Urinary bladder (tissue), 4 donors: ENCODE data around the gene VDR. TPM values are rescaled to one million over a fixed set of nuclear protein-coding genes. Genes with fewer than 3 reads are reported as not detected.

Experiments
- DNase-seq: peaks from one replicate; pipeline ENCODE4 v3.0.0-alpha.2; 2015; ENCODE audit errors: extremely low spot score
- H3K27ac ChIP-seq: one replicate; pipeline ENCODE4 v1.5.1; 2013; ENCODE audit warnings: low read depth, mild to moderate bottlenecking, moderate library complexity
- H3K36me3 ChIP-seq: one replicate; pipeline ENCODE4 v1.6.1; 2013; ENCODE audit warnings: mild to moderate bottlenecking, moderate library complexity; ENCODE audit not compliant: insufficient read depth
- H3K4me1 ChIP-seq: one replicate; pipeline ENCODE4 v1.6.1; 2013; ENCODE audit warnings: mild to moderate bottlenecking, moderate library complexity; ENCODE audit not compliant: insufficient read depth
- H3K4me3 ChIP-seq: one replicate; pipeline ENCODE4 v1.5.1; 2013; ENCODE audit warnings: low read depth, low read length
- WGBS: extraction: QIAGEN DNeasy Blood & Tissue Kit; methylation state at CpG from one replicate; pipeline ENCODE4 v1.1.7; 2013; 5-methylcytosine and 5-hydroxymethylcytosine counted together
- polyA plus RNA-seq: library from polyadenylated mRNA; stranded (reverse); fragments of 200-250 nt; gene quantifications from one replicate; pipeline ENCODE4 v1.2.3, GENCODE V29; 2013
- total RNA-seq: library from RNA; depleted of rRNA; stranded (reverse); fragments of >200 nt; gene quantifications from one replicate; pipeline ENCODE4 v1.2.3, GENCODE V29; 2014
- donor health status: healthy with polysubstance abuse.
- donor health status: healthy.

Gene VDR
- total RNA-seq (0.79 TPM), polyA plus RNA-seq (3.7 TPM)

DNA sequence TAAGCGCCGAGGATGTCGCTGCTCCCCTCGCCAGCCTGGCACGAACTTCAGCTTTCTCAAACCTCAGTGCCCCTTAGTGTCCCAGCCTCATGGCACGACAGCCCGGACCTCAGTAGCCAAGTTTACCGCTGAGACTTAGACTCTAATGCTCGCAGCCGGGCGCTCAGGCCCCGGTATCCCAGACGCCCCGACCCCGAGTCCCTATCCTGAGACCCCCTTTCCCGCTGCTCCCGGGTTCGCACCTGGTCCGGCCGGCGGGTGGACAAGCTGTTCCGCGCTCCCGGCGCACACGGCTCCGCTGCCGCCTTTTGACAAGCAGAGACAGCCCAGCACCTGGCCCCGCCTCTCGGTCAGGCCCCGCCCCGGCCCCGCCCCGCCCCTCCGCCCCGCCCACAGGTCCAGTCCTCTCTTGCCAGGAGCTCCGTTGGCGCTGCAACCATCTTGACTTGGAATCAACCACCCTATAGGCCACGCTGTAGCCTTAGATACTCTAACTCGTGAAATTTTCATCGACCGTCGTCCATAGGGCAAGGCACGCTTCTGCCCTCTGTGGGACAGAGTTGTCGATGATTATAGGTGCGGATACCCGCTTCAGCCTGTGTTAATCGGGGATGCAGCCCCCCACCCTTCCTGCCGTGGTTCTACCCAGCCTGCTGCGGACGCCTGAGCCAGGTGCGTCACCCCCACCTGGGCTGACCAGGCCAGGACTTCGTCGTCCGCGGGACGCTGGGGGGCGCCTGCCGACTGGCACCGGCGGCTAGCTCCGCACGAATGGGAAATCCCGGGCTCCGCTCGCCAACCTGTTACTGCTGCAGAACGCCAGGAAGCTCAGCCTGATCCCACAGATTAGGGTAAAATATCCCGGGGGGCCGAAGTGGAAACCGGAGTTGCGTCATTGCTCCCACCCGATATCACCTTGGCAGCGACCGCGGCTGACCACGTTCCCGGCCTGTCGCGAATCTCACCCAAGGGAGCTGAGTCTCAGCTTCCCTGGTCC, at the start of gene VDR:
Gene VDR, minus strand, starts transcription at position 282 of the 997 bp plus-strand sequence. CDS start 25,881 bp downstream, outside the sequence.
- peak; percentile 29 for DNase-seq
- Histone ChIP-seq H3K27ac (peak within 1 kb of the TSS; percentile 34), H3K36me3 (no peaks in the 10 kb centered on the region), H3K4me1 (no peaks in the 10 kb centered on the region), H3K4me3 (peak within 1 kb of the TSS; percentile 47)
- WGBS, result under 1% methylated on average over 79 of the region's 79 CpGs

- Histone ChIP-seq H3K4me1 (no peaks in the 10 kb centered on the region), H3K36me3 (no peaks in the 10 kb centered on the region), H3K4me3 (no peak overlapping the region), H3K27ac (no peak overlapping the region)
- no peak for DNase-seq
- 84% methylated on average over 8 of the region's 8 CpGs for WGBS
Measured at GRCh38 chr12:47954058-47954457, 49.3 kb upstream of the VDR start.

DNA sequence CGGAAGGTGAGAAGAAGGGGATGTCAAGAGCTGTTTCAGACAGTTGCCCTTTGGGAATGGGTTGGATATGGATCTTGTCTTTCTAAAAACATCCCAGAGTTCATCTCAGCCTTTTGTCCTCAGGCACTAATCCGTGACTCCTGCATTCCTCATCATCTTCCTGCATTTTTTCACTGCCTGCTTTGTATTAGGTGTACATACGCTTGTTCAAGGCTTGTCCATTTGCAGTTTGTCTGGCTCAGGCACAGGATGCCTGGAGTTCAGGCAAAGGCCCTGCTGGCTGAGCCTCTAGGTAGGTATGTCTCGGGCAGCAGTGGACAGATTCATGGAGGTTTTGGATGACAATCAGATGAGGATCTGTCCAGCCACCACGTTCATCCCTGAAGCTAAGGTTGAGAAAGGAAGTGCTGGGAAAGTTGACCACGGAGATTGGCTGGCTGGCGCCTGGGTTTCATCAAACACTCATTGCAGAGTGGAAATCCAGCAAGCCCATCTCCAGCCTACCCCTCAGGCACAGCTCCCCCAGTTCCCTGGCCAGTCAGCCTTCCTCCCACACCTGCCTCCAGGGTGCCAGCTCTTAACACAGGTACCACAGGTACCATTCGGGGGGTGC, 46.2 kb upstream of the VDR start:
- H3K4me3 ChIP-seq, result no peak overlapping the region
- no peaks in the 10 kb centered on the region for H3K36me3 ChIP-seq
- 79% methylated on average over 8 of the region's 8 CpGs for WGBS
- no peak overlapping the region for H3K27ac ChIP-seq
- no peak for DNase-seq
- no peaks in the 10 kb centered on the region for H3K4me1 ChIP-seq

DNA sequence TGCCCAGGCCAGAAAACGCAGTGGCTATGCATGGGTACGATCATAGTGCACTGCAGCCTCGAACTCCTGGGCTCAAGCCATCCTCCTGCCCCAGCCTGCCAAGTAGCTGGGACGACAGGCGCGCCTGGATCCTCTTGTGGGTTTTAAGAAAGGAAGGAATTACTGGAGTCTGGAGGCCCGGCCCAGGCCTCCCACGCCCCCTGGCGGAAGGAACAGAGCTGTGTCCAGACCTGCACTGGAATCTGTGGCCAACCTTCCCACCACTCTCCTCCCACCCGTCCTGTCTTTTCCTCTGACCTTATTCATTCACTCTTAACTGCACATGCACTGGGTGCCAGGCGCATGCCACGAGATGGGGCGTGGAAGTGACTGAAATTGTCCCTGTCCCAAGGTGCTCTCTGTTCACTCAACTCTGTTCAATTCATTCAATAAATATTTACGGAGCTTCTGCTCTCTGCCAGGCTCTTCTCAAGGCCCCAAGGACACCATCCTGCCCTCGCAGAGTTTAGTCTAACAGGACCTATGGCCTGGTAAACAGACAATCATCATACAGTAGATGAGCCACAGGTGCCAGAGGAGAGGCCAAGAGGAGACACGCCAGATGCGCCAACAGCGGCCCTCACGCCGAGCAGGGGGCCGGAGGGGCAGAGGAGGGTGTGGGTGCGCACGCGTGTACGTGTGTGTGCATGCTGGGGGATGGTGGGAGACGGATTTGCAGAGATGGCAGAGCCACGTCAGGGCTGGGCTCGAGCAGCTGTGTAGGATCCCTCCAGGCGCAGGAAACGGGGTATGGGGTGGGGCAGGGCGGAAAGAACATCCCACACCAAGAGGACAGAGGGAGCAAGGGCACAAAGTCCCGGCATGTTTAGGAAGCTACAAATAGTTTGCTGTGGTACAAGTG, 44.9 kb upstream of the VDR start:
- no peak overlapping the region for H3K27ac ChIP-seq
- WGBS, result 61% methylated on average over 32 of the region's 32 CpGs
- DNase-seq, result no peak

GRCh38 chr12:47947341-47947740, 42.5 kb upstream of the VDR start:
- no peak overlapping the region for H3K27ac ChIP-seq
- no peak overlapping the region for H3K4me3 ChIP-seq
- no peaks in the 10 kb centered on the region for H3K36me3 ChIP-seq
- 58% methylated on average over 12 of the region's 12 CpGs for WGBS
- no peaks in the 10 kb centered on the region for H3K4me1 ChIP-seq
- DNase-seq, result no peak

More for the DNA sequence above, 44.9 kb upstream of the VDR start:
- Histone ChIP-seq H3K4me3 (no peak overlapping the region), H3K4me1 (no peaks in the 10 kb centered on the region), H3K36me3 (no peaks in the 10 kb centered on the region)

- Histone ChIP-seq H3K27ac (no peak overlapping the region), H3K36me3 (no peaks in the 10 kb centered on the region), H3K4me1 (no peaks in the 10 kb centered on the region), H3K4me3 (no peak overlapping the region)
- WGBS, result 74% methylated on average over 27 of the region's 27 CpGs
- no peak for DNase-seq
Measured at GRCh38 chr12:47946413-47947323, 41.9 kb upstream of the VDR start.

- Histone ChIP-seq H3K4me3 (no peak overlapping the region), H3K27ac (no peak overlapping the region), H3K4me1 (no peaks in the 10 kb centered on the region), H3K36me3 (no peaks in the 10 kb centered on the region)
- no peak for DNase-seq
- 71% methylated on average over 1 of the region's 1 CpG for WGBS
Measured at GRCh38 chr12:47945341-47945728, 40.5 kb upstream of the VDR start.

DNA sequence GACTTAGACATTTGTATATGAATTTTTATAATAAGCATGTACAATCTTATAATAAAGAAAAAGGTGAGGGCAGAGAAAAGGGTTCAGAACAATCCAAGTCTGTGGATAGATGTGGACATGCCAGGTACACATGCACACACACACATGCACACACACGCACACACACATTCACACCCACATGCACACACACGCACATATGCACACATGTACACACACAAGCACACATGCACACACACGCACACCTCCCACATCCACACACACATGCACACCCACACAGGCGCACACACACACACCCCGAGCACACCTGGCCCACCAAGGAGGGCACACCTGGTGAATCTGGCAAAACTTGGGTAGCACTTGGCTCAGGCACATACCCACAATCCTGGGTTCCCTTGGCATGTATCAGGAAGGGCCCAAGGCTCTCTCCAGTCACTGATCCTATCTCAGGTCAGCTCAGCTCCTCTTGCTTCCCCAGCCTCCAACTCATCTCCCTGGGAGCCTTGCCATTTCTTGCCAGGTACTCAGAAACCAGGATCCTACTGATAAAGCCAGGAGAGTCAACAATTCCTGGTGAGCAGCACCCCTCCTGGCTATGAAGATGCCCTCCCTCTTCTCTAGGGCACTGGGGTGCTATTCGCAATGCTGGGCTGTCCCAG, 40.0 kb upstream of the VDR start:
- no peak for DNase-seq
- no peaks in the 10 kb centered on the region for H3K36me3 ChIP-seq
- H3K4me3 ChIP-seq, result no peak overlapping the region
- no peaks in the 10 kb centered on the region for H3K4me1 ChIP-seq
- H3K27ac ChIP-seq, result no peak overlapping the region
- 93% methylated on average over 6 of the region's 6 CpGs for WGBS

GRCh38 chr12:47943623-47944340, 39.0 kb upstream of the VDR start:
- Histone ChIP-seq H3K4me3 (no peak overlapping the region), H3K36me3 (no peaks in the 10 kb centered on the region), H3K27ac (no peak overlapping the region), H3K4me1 (no peaks in the 10 kb centered on the region)
- 76% methylated on average over 12 of the region's 12 CpGs for whole genome bisulfite sequencing
- no peak for DNase-seq

DNA sequence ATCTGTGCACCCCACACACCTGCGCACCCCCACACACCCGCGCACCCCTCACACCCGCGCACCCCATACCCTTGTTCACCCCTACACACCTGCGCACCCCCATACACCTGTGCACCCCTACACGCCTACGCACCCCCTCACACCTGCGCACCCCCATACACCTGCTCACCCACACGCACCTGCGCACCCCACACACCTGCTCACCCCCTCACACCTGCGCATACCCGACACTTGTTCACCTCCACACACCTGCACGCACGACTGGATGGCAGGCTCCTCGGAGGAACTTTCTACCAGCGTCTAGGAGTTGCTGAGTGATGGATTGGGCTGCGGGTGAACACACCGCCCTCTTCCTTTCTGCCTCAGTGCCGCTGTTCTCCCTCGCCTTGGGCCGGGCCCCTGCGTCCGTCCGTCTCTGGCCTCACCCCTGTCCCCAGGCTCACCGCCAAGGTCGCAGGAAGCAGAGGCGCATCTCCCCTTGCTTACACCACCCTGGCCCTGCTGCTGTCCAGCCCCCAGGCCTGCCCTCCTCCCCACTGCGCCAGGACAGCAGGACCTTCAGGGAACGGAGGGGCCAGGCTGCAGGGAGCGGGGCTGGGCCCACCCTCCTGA, 37.9 kb upstream of the VDR start:
- no peaks in the 10 kb centered on the region for H3K36me3 ChIP-seq
- whole genome bisulfite sequencing, result 61% methylated on average over 31 of the region's 31 CpGs
- no peak overlapping the region for H3K4me3 ChIP-seq
- DNase-seq, result no peak
- no peaks in the 10 kb centered on the region for H3K4me1 ChIP-seq
- no peak overlapping the region for H3K27ac ChIP-seq

DNA sequence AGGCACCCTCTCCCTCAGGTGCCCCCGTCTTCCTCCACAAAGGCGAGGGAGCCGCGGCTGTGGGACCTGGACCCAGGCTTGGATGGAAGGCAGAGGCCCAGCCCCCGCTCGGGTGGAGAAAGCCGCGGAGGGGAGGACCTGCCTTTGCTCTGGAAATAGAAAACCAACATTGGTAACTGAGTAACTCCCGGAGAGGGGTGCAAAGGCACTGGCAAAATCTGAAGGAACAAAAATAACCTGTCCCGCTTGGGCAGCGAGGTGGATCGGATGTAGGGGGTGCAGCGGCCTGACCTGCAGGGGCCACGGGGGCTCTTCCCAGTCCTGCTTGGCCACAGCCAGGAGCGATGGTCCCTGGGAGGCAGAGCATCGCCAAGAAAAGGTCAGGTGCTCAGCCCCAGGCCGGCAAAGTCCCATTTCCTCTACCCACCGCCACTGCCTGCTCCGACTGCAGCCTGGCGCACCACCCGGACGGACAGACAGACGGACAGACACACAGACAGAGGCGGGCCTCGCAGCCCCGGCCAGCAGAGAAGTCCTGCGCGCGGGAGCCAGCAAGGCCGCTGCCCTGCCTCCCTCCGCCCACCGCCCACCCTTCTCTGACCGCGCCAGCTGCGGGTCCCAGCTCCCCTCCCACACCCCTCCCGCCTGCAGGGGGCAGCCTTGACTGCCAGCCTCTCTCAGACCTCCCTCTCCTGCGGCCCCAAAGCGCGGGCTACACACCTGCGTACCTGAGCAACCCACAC, 37.2 kb upstream of the VDR start:
- Histone ChIP-seq H3K4me1 (no peaks in the 10 kb centered on the region), H3K27ac (no peak overlapping the region), H3K4me3 (no peak overlapping the region), H3K36me3 (no peaks in the 10 kb centered on the region)
- 36% methylated on average over 40 of the region's 40 CpGs for WGBS
- DNase-seq, result no peak
